HL-60 (cell line): ENCODE data around the gene ARL5C.

Source experiments
- DNase-seq, 2 experiments: peaks; one replicate each; pipeline ENCODE4 v3.0.0-alpha.2; 2010 to 2020; ENCODE audit warnings: low read depth in 1 of 2, low spot score in 1 of 2
- H3K27ac ChIP-seq: fragments of 250-450 bp; sonication (Bioruptor Pico); replicated peaks from 2 replicates; pipeline ENCODE4 v1.5.1; 2020; ENCODE audit warnings: mild to moderate bottlenecking, moderate library complexity
- H3K27me3 ChIP-seq: fragments of 250-450 bp; sonication (Bioruptor Pico); 2 replicates; pipeline ENCODE4 v1.5.1; 2021; ENCODE audit warnings: mild to moderate bottlenecking, moderate library complexity; ENCODE audit not compliant: insufficient read depth, poor library complexity, severe bottlenecking
- H3K4me3 ChIP-seq: replicated peaks from 2 replicates; pipeline ENCODE4 v1.5.1; 2011; ENCODE audit warnings: mild to moderate bottlenecking, control low read depth, low read length; ENCODE audit not compliant: insufficient read depth
- GABPA ChIP-seq: IDR thresholded peaks from 2 replicates; pipeline ENCODE4 v1.6.1; 2012; ENCODE audit warnings: low read depth
- POLR2AphosphoS5 ChIP-seq: IDR thresholded peaks from 2 replicates; pipeline ENCODE4 v1.6.1; 2012; ENCODE audit warnings: low read depth
- SPI1 ChIP-seq: IDR thresholded peaks from 2 replicates; pipeline ENCODE4 v1.6.1; 2012; ENCODE audit warnings: low read depth, mild to moderate bottlenecking, borderline replicate concordance
- TF ChIP-seq, protein P1 (sequence below): IDR thresholded peaks from 2 replicates; pipeline ENCODE4 v1.6.1; 2012; ENCODE audit warnings: low read depth; ENCODE audit not compliant: insufficient replicate concordance
- TF ChIP-seq, protein P2 (sequence below): IDR thresholded peaks from one replicate; pipeline ENCODE4 v1.5.1; 2011; ENCODE audit warnings: low read length, control low read depth, inconsistent platforms; ENCODE audit not compliant: insufficient read depth

ARL5C gene

DNA sequence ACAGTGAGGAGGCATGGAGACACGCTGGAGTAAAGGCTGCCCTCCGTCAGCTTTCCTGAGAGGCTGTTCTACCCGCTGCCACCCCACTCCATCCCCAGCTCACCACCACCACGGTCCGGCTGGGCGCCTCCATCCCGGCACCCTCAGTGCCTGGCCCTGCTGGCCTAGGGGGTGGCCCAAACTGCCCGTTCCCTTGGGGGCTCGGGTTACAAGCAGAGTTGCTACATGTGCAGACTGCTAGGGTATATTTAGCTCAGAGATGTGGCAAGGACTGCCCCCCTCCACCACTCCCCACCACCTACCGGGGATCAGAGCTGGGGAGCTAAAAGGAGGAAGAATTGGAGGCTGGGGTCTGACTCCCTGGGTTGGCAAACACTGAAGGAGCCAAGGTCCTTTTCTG lies 27.4 kb upstream of the ARL5C start:
- no peak overlapping the region for H3K4me3 ChIP-seq
- no peak overlapping the region for H3K27ac ChIP-seq
- peaks cover 19% of the 10 kb centered on the region for H3K27me3 ChIP-seq
- no peak for DNase-seq
- TF ChIP-seq SPI1 (no peak), POLR2AphosphoS5 (no peak), GABPA (no peak)
- TF ChIP-seq, protein P1, sequence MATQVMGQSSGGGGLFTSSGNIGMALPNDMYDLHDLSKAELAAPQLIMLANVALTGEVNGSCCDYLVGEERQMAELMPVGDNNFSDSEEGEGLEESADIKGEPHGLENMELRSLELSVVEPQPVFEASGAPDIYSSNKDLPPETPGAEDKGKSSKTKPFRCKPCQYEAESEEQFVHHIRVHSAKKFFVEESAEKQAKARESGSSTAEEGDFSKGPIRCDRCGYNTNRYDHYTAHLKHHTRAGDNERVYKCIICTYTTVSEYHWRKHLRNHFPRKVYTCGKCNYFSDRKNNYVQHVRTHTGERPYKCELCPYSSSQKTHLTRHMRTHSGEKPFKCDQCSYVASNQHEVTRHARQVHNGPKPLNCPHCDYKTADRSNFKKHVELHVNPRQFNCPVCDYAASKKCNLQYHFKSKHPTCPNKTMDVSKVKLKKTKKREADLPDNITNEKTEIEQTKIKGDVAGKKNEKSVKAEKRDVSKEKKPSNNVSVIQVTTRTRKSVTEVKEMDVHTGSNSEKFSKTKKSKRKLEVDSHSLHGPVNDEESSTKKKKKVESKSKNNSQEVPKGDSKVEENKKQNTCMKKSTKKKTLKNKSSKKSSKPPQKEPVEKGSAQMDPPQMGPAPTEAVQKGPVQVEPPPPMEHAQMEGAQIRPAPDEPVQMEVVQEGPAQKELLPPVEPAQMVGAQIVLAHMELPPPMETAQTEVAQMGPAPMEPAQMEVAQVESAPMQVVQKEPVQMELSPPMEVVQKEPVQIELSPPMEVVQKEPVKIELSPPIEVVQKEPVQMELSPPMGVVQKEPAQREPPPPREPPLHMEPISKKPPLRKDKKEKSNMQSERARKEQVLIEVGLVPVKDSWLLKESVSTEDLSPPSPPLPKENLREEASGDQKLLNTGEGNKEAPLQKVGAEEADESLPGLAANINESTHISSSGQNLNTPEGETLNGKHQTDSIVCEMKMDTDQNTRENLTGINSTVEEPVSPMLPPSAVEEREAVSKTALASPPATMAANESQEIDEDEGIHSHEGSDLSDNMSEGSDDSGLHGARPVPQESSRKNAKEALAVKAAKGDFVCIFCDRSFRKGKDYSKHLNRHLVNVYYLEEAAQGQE: no peak
- TF ChIP-seq, protein P2, sequence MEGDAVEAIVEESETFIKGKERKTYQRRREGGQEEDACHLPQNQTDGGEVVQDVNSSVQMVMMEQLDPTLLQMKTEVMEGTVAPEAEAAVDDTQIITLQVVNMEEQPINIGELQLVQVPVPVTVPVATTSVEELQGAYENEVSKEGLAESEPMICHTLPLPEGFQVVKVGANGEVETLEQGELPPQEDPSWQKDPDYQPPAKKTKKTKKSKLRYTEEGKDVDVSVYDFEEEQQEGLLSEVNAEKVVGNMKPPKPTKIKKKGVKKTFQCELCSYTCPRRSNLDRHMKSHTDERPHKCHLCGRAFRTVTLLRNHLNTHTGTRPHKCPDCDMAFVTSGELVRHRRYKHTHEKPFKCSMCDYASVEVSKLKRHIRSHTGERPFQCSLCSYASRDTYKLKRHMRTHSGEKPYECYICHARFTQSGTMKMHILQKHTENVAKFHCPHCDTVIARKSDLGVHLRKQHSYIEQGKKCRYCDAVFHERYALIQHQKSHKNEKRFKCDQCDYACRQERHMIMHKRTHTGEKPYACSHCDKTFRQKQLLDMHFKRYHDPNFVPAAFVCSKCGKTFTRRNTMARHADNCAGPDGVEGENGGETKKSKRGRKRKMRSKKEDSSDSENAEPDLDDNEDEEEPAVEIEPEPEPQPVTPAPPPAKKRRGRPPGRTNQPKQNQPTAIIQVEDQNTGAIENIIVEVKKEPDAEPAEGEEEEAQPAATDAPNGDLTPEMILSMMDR: no peak

GRCh38 chr17:39192901-39193300 lies 26.9 kb upstream of the ARL5C start:
- DNase-seq: no peak
- no peak for TF ChIP-seq SPI1
- no peak for TF ChIP-seq POLR2AphosphoS5
- TF ChIP-seq, protein P1: no peak
- TF ChIP-seq GABPA: no peak
- TF ChIP-seq, protein P2: no peak
- no peak overlapping the region for H3K4me3 ChIP-seq
- H3K27me3 ChIP-seq: peaks cover 17% of the 10 kb centered on the region
- no peak overlapping the region for H3K27ac ChIP-seq

GRCh38 chr17:39191750-39192510 lies 26.0 kb upstream of the ARL5C start:
- Histone ChIP-seq H3K27ac (no peak overlapping the region), H3K4me3 (no peak overlapping the region), H3K27me3 (peaks cover 11% of the 10 kb centered on the region)
- TF ChIP-seq, protein P1: no peak
- TF ChIP-seq SPI1 (no peak), GABPA (no peak), POLR2AphosphoS5 (no peak)
- TF ChIP-seq, protein P2: no peak
- DNase-seq: no peak
